Subcutaneous adipose tissue (tissue), 4 donors: Measurements from ENCODE around the gene SIRPD. TPM values are rescaled to one million over a fixed set of nuclear protein-coding genes. Genes with fewer than 3 reads are reported as not detected.

Experiments used
- CTCF ChIP-seq: fragments of 450-650 bp; IDR thresholded peaks from one replicate; pipeline ENCODE4 v1.5.1; 2016; ENCODE audit warnings: low read depth, mild to moderate bottlenecking, control low read depth, antibody characterized with exemption, moderate library complexity
- total RNA-seq, 4 donors: library from RNA; depleted of rRNA; stranded (reverse); fragments of >200 nt; gene quantifications; one replicate each; pipeline ENCODE4 v1.1.0, GENCODE V29; 2016

SIRPD gene
- total RNA-seq, 4 donors from 2014 or later, result 7.8 TPM; not detected in 3

- no peak for TF ChIP-seq CTCF
Observed at GRCh38 chr20:1535420-1536175, 21.9 kb downstream of the SIRPD start.

GRCh38 chr20:1534526-1534925 lies 23.0 kb downstream of the SIRPD start:
- no peak for TF ChIP-seq CTCF

- TF ChIP-seq CTCF, result no peak
Observed at GRCh38 chr20:1533059-1533458, 24.4 kb downstream of the SIRPD start.

GRCh38 chr20:1528811-1529210 lies 28.7 kb downstream of the SIRPD start:
- TF ChIP-seq CTCF, result no peak

- no peak for TF ChIP-seq CTCF
Observed at GRCh38 chr20:1527923-1528322, 29.6 kb downstream of the SIRPD start.

GRCh38 chr20:1526896-1527295 lies 30.6 kb downstream of the SIRPD start:
- TF ChIP-seq CTCF, result no peak

- no peak for TF ChIP-seq CTCF
Observed at GRCh38 chr20:1526310-1526709, 31.2 kb downstream of the SIRPD start.
